HG03175 (cell line): Measurements from ENCODE around the gene RPGRIP1L.

ENCODE experiments used
- ATAC-seq: cut with Tn5 transposase; IDR thresholded peaks from one replicate; pipeline ENCODE4 v1.9.1; 2021; ENCODE audit warnings: mild to moderate bottlenecking, moderate library complexity; ENCODE audit not compliant: unreplicated experiment

The RPGRIP1L gene

GRCh38 chr16:53608094-53608493 lies 95.6 kb downstream of the RPGRIP1L start:
- ATAC-seq, result no peak

GRCh38 chr16:53605831-53606400 lies 97.7 kb downstream of the RPGRIP1L start:
- no peak for ATAC-seq

GRCh38 chr16:53605356-53605755 lies 98.3 kb downstream of the RPGRIP1L start:
- ATAC-seq, result no peak

GRCh38 chr16:53601961-53602360 lies 101.7 kb downstream of the RPGRIP1L start:
- no peak for ATAC-seq

GRCh38 chr16:53600616-53601015 lies 103.0 kb downstream of the RPGRIP1L start:
- no peak for ATAC-seq

- no peak for ATAC-seq
These were observed 103.5 kb downstream of the RPGRIP1L start for GRCh38 chr16:53600126-53600525.

- ATAC-seq, result no peak
These were observed 104.1 kb downstream of the RPGRIP1L start for GRCh38 chr16:53599548-53599947.

- no peak for ATAC-seq
These were observed 105.0 kb downstream of the RPGRIP1L start for GRCh38 chr16:53598511-53599275.

GRCh38 chr16:53597776-53598175 lies 105.9 kb downstream of the RPGRIP1L start:
- no peak for ATAC-seq

- no peak for ATAC-seq
These were observed 115.5 kb downstream of the RPGRIP1L start for GRCh38 chr16:53588081-53588648.

GRCh38 chr16:53583401-53583800 lies 120.3 kb downstream of the RPGRIP1L start:
- no peak for ATAC-seq

- ATAC-seq, result no peak
These were observed 121.9 kb downstream of the RPGRIP1L start for GRCh38 chr16:53581784-53582183.

GRCh38 chr16:53580038-53580802 lies 123.4 kb downstream of the RPGRIP1L start:
- no peak for ATAC-seq

GRCh38 chr16:53576904-53577303 lies 126.8 kb downstream of the RPGRIP1L start:
- ATAC-seq, result no peak

GRCh38 chr16:53576210-53576609 lies 127.4 kb downstream of the RPGRIP1L start:
- ATAC-seq, result no peak

GRCh38 chr16:53571763-53572162 lies 131.9 kb downstream of the RPGRIP1L start:
- ATAC-seq, result no peak

GRCh38 chr16:53566552-53567245 lies 137.0 kb downstream of the RPGRIP1L start:
- ATAC-seq, result no peak

GRCh38 chr16:53565296-53565863 lies 138.3 kb downstream of the RPGRIP1L start:
- no peak for ATAC-seq

- ATAC-seq, result no peak
These were observed 140.2 kb downstream of the RPGRIP1L start for GRCh38 chr16:53563426-53563825.

- no peak for ATAC-seq
These were observed 142.4 kb downstream of the RPGRIP1L start for GRCh38 chr16:53561101-53561888.
